Lower leg skin (tissue), 3 donors: ENCODE measurements around the gene NEK11.

ENCODE experiments used
- POLR2A ChIP-seq, 2 donors: fragments of 450-650 bp; IDR thresholded peaks; one replicate each; pipeline ENCODE4 v1.6.1; 2016 to 2017; ENCODE audit warnings: antibody characterized with exemption in 2 of 2, mild to moderate bottlenecking in 1 of 2, moderate library complexity in 1 of 2
- TF ChIP-seq, protein P1 (sequence below), 3 donors: fragments of 450-650 bp; IDR thresholded peaks; one replicate each; pipeline ENCODE4 v1.5.1; 2016; ENCODE audit warnings: antibody characterized with exemption in 3 of 3, mild to moderate bottlenecking in 3 of 3, moderate library complexity in 2 of 3

- TF ChIP-seq, protein P1, sequence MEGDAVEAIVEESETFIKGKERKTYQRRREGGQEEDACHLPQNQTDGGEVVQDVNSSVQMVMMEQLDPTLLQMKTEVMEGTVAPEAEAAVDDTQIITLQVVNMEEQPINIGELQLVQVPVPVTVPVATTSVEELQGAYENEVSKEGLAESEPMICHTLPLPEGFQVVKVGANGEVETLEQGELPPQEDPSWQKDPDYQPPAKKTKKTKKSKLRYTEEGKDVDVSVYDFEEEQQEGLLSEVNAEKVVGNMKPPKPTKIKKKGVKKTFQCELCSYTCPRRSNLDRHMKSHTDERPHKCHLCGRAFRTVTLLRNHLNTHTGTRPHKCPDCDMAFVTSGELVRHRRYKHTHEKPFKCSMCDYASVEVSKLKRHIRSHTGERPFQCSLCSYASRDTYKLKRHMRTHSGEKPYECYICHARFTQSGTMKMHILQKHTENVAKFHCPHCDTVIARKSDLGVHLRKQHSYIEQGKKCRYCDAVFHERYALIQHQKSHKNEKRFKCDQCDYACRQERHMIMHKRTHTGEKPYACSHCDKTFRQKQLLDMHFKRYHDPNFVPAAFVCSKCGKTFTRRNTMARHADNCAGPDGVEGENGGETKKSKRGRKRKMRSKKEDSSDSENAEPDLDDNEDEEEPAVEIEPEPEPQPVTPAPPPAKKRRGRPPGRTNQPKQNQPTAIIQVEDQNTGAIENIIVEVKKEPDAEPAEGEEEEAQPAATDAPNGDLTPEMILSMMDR (IDR thresholded peaks at IDR 0.05) = no peak
- no peak for TF ChIP-seq POLR2A (IDR thresholded peaks at IDR 0.05)
Measured at GRCh38 chr3:130997289-130997688, 29.4 kb upstream of the NEK11 start.
